Breast epithelium (tissue), 3 donors: ENCODE measurements around the gene STX2.

Experiments
- CTCF ChIP-seq, 3 donors: fragments of 450-650 bp; IDR thresholded peaks; one replicate each; pipeline ENCODE4 v1.5.1; 2016 to 2017; ENCODE audit warnings: antibody characterized with exemption in 3 of 3, mild to moderate bottlenecking in 3 of 3, moderate library complexity in 3 of 3
- POLR2A ChIP-seq: fragments of 450-650 bp; IDR thresholded peaks from one replicate; pipeline ENCODE4 v1.6.1; 2016; ENCODE audit warnings: antibody characterized with exemption, mild to moderate bottlenecking, moderate library complexity
- POLR2AphosphoS5 ChIP-seq, 3 donors: sonication (generic); formaldehyde crosslinking; IDR thresholded peaks; one replicate each; pipeline ENCODE4 v1.6.1; 2017; ENCODE audit warnings: antibody characterized with exemption in 3 of 3

- TF ChIP-seq CTCF (IDR thresholded peaks at IDR 0.05) (no peak), POLR2A (no peak), POLR2AphosphoS5 (IDR thresholded peaks at IDR 0.05) (no peak)
Measured at GRCh38 chr12:130839770-130840404, 837 bp upstream of the STX2 start.
